Measurements from ENCODE around the gene CEACAM21.

CEACAM21 gene

GRCh38 chr19:41540041-41540695 lies 35.8 kb upstream of the CEACAM21 start:
- CTCF ChIA-PET = interaction anchor here (1.3 to 5.1 kb wide), 8 partner anchors 9 to 91 kb away, joined by 3 to 80 read pairs (median 6); partner anchors contain the start of gene CEACAM21
- DNase-seq (ENCODE audit: extremely low spot score) = no peak
- POLR2A ChIA-PET = interaction anchor here (2.3 kb wide), 1 partner anchor 9 kb away, joined by 9 read pairs; no protein-coding TSS in a partner anchor
- no peak for TF ChIP-seq CTCF (IDR thresholded peaks at IDR 0.05; ENCODE audit: control extremely low read depth, extremely low read depth, low read depth, missing control alignments)

GRCh38 chr19:41541990-41542584 lies 33.9 kb upstream of the CEACAM21 start:
- DNase-seq (ENCODE audit: extremely low spot score) = no peak
- ChIA-PET CTCF (interaction anchor here (0.8 to 5.1 kb wide), 6 partner anchors 11 to 86 kb away, joined by 3 to 80 read pairs (median 3); no protein-coding TSS in a partner anchor), POLR2A (no interaction called here)
- TF ChIP-seq CTCF (IDR thresholded peaks at IDR 0.05; ENCODE audit: control extremely low read depth, extremely low read depth, low read depth, missing control alignments) = peak; percentile 62

GRCh38 chr19:41542622-41543021 lies 33.3 kb upstream of the CEACAM21 start:
- DNase-seq (ENCODE audit: extremely low spot score) = no peak
- TF ChIP-seq CTCF (IDR thresholded peaks at IDR 0.05; ENCODE audit: control extremely low read depth, extremely low read depth, low read depth, missing control alignments) = no peak
- POLR2A ChIA-PET = no interaction called here
- CTCF ChIA-PET = interaction anchor here (0.8 to 5.1 kb wide), 6 partner anchors 10 to 25 kb away, joined by 3 to 80 read pairs (median 4); no protein-coding TSS in a partner anchor

- TF ChIP-seq CTCF (IDR thresholded peaks at IDR 0.05; ENCODE audit: control extremely low read depth, extremely low read depth, low read depth, missing control alignments) = no peak
- ChIA-PET POLR2A (no interaction called here), CTCF (interaction anchor here (1.3 to 5.1 kb wide), 3 partner anchors 13 to 24 kb away, joined by 4 to 80 read pairs (median 5); no protein-coding TSS in a partner anchor)
- no peak for DNase-seq (ENCODE audit: extremely low spot score)
These were observed 32.4 kb upstream of the CEACAM21 start for GRCh38 chr19:41543582-41543981.

- DNase-seq (ENCODE audit: extremely low spot score) = no peak
- CTCF ChIA-PET = interaction anchor here (1.1 to 6.7 kb wide), 5 partner anchors 9 to 24 kb away, joined by 4 to 54 read pairs (median 36); no protein-coding TSS in a partner anchor
- TF ChIP-seq CTCF (IDR thresholded peaks at IDR 0.05; ENCODE audit: control extremely low read depth, extremely low read depth, low read depth, missing control alignments) = no peak
- POLR2A ChIA-PET = interaction anchor here (3.4 kb wide), 1 partner anchor 14 kb away, joined by 25 read pairs; no protein-coding TSS in a partner anchor
These were observed 30.4 kb upstream of the CEACAM21 start for GRCh38 chr19:41545547-41545946.

GRCh38 chr19:41546386-41546789 lies 29.6 kb upstream of the CEACAM21 start:
- POLR2A ChIA-PET = interaction anchor here (0.6 to 3.4 kb wide), 3 partner anchors 15 to 895 kb away, joined by 3 to 25 read pairs (median 4); no protein-coding TSS in a partner anchor
- CTCF ChIA-PET = interaction anchor here (0.8 to 6.7 kb wide), 9 partner anchors 8 to 106 kb away, joined by 3 to 54 read pairs (median 6); no protein-coding TSS in a partner anchor
- DNase-seq (ENCODE audit: extremely low spot score) = peak; percentile 34
- TF ChIP-seq CTCF (IDR thresholded peaks at IDR 0.05; ENCODE audit: control extremely low read depth, extremely low read depth, low read depth, missing control alignments) = no peak

All from GM10248 (cell line).